Tongue (tissue), 2 donors: ENCODE data around the gene SUDS3. TPM values are rescaled to one million over a fixed set of nuclear protein-coding genes. Genes with fewer than 3 reads are reported as not detected.
"Not testable (repeated sequence)": the region's sequence is repeated elsewhere in the genome, so short reads cannot be mapped to it uniquely, and the experiment has no call there.

Experiments
- DNase-seq: peaks from one replicate; pipeline ENCODE4 v3.0.0-alpha.2; 2015
- total RNA-seq: library from RNA; depleted of rRNA; stranded (reverse); fragments of >200 nt; gene quantifications from one replicate; pipeline ENCODE4 v1.2.3, GENCODE V29; 2014

Gene SUDS3
- 49.7 TPM for total RNA-seq

DNA sequence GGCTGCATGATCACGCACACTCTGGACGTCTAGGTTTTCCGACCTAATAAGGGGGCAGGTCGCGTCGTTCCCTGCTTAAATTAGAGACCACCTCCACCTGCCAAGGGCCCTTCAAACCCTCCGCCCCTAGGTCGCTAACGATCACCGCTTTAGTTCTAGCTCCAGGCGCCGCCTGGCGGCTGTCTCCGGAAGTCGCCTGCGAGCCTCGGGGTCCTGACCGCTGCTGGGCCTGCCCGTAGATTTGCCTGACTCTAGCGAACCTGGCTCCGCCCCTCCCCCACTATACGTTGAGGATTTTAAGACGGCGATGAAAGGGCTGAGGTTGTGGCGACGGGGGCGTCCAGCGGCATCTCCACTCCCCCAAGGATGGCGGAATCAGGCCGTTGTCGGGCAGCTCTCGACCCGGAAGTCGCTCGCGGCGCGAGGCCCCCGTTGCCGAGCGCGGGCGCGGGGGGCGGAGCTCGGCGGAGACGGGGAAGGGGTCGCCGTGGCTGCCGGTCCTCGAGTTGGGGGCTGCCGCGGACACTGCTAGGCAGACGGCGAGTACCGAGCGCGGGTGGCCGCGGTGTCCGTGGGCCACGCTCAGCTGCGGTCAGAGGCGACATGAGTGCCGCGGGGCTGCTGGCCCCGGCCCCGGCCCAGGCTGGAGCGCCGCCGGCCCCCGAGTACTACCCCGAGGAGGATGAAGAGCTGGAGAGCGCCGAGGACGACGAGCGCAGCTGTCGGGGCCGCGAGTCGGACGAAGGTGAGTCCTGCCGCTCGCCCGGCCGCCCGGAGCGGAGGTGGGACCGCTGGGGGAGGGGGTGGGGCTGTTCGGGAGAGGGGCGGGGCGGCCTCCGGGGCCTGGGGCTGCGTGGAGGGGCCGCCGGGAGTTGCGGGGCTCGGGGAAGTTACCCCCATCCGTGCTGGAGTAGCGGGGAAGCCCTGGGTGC, at the start of gene SUDS3:
Gene SUDS3, plus strand, starts transcription at position 467 of the 932 bp plus-strand sequence. Its CDS starts 137 bp downstream, at position 604.
- DNase-seq = peak; percentile 95

GRCh38 chr12:118326991-118327390, 49.4 kb upstream of the SUDS3 start:
- no peak for DNase-seq

DNA sequence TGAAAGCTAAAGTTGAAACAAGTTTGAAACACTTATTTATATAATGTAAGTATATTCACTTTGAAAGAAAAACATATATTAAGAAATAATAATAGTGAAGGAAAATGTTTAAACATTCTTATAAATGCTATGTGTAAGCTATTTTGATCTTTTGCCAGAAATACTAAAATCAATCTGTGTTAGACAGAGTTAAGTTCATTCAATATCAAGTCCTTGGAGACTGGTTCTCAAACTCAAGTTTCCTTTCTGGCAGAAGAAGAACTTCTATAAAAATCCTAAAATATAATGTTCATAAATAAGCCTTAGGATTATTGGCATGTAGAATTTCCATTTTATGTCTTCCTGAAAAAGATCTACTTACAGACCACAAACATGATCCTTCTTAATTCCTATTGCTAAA, 49.0 kb upstream of the SUDS3 start:
- no peak for DNase-seq

DNA sequence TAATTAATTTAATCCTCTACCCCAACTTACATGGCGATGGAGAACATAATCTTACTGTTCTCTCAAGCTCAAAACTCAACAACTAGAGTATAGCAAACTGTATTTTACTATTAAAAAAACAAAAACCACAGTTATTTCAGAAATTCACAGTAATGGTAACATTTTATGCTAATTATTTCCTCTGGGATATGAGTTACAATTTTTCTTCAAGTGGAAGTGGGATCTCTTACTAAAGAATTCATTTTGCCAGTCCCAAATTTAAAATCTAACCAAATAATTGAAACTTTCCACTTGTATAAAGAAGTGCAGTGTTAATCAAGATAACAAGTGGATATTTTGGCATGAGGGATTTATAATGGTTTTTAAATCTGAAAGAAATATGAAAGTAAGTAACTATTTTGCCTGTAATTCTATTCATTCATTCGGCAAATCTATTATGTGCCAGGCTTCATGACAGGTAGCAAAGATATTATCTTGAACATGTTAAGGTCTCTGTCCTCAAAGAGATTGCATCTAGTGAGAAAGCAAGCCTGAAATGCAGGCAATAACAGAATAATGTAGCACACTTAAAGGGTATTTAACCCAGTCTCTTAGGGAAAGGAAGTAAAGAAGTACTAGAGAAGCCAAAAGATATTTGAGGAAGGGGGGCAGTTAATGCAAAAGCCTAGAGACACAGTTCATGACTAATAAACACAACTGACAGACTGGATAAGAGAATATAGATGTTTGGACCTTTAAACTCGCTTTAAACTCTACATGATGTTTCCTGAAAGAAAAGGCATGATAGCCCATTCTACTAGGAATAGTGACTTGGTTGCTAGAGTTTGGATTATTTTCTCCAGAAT, 47.6 kb upstream of the SUDS3 start:
- DNase-seq = no peak

- peak; percentile 26 for DNase-seq
Measured at GRCh38 chr12:118330421-118331018, 45.8 kb upstream of the SUDS3 start.

GRCh38 chr12:118332511-118332910, 43.8 kb upstream of the SUDS3 start:
- no peak for DNase-seq

DNA sequence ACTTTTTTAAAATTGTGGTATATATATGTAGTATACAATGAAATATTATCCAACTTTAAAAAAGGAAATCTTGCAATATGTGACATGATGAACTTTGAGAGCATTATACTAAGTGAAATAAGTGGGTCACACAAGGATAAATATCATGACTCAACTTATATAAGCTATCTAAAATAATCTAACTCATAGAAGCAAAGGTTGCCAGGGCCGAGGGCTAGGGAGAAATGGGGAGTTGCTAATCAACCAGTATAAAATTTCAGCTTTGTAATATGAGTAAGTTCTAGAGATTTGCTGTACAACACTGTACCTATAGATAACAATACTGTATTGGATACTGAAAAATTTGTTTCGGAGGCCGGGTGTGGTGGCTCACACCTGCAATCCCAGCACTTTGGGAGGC, 42.1 kb upstream of the SUDS3 start:
- DNase-seq = no peak

DNA sequence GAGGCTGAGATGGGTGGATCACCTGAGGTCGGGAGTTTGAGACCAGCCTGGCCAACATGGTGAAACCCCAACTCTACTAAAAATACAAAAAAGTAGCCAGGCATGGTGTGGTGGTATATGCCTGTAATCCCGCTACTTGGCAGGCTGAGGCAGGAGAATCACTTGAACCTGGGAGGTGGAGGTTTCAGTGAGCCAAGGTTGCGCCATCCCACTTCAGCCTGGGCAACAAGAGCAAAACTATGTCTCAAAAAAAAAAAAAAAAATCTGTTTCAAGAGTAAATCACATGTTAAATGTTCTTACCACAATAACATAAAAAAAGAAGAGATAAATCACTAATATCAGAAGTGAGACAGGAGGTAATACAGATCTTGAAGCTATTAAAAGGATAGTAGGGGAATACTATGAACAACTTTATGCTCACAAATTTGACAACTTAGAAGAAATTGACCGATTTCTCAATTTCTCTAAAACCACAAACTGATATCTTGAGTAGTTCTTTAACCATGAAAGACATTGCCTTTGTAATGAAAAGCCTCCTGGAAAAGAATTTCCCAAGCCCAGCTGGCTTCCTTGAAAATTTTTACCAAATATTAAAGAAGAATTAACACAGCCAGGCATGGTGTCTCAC, 41.3 kb upstream of the SUDS3 start:
- DNase-seq = no peak

GRCh38 chr12:118336123-118336522, 40.2 kb upstream of the SUDS3 start:
- no peak for DNase-seq

GRCh38 chr12:118337194-118337838, 39.0 kb upstream of the SUDS3 start:
- peak; percentile 76 for DNase-seq

DNA sequence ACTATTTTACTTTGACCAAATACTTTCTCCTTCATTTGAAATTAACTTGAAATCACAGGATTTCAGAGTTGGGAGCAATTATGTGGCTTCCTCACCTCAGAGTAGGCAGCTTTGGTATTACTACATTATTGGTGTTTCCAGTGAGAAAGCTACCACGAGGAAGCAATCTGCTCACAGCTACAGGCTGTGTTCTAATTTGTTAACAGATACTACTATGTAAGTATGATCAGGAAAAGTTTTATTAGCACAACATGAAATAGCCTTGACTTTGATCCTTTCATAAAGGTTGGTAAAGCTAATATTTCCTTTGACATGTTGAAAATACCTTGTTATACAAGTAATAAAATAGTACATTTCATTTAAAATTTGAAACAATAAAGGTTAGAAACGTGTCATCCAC, 34.3 kb upstream of the SUDS3 start:
- no peak for DNase-seq

DNA sequence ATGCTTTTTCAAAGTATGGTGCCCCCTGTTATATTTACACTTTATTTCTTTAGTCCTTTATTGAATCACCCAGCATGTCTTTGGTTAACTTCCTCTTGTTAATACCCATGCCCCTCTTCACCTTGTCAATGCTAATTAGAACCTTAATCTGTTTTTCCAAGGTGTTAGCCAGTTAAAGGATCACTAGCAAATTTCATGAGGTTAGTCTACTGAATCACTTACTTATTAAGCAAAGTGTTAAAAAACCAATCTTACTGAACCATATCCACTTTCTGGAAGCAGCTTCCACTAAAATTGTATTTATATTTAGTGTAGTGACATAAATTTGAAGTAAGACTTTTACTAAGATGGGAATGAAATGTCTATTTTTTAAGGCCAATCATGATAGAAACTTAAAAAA, 31.5 kb upstream of the SUDS3 start:
- DNase-seq = no peak

GRCh38 chr12:118345355-118345754, 31.0 kb upstream of the SUDS3 start:
- DNase-seq = no peak

DNA sequence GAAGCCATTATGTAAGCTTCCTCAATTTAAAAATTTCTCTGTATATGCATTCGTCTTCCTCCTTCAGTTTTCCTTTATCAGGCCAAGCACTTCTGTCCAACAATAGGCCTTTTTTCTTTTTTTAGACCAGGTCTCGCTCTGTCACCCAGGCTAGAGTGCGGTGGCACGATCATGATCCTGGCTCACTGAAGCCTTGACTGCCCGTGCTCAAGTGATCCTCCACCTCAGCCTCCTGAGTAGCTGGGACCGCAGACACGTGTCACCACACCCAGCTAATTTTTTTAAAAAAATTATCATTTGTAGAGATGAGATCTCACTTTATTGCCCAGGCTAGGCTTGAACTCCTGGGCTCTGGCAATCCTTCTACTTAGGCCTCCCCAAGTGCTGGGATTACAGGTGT, 29.5 kb upstream of the SUDS3 start:
- DNase-seq = no peak

DNA sequence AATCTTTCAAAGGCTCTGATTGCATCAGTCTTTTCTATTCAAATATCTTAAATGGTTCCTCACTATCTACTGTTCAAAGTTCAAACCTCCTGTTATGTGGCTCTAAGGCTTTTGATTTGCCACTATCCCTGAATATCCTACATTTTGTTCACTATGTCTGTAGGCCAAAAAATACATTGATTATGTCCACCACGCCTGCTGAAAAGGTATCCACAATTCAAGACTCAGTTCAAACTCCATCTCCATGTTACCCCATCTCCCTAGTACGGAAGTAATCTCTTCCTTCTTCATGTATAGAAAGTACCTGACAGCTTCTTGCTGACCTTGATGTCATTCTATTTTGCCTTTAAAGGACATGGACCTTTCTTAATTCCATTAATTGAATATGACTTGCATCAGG, 28.4 kb upstream of the SUDS3 start:
- DNase-seq = no peak

DNA sequence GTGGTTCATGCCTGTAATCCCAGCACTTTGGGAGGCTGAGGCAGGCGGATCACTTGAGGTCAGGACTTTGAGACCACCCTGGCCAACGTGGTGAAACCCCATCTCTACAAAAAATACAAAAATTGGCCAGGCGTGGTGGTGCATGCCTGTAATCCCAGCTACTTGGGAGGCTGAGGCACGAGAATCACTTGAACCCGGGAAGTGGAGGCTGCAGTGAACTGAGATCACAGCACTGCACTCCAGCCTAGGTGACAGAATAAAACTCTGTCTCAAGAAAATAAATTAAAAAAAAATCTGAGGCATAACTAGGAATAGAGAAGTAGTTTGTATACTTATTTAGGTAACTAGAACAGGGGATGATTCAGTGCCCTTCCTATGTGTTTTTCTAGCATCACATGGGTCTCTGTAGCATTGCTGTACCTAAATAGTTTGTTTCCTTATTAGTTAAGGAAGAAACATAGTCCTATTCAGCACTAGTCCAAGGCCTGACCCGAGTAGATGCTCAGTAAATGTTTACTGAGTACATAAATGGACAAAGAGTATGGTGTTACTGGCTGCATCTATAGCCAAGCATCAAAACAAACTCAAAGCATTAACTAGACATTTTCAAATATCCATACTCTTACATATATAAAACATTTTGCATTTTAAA, 25.3 kb upstream of the SUDS3 start:
- DNase-seq = no peak

- DNase-seq = no peak
Measured at GRCh38 chr12:118353721-118354120, 22.6 kb upstream of the SUDS3 start.

DNA sequence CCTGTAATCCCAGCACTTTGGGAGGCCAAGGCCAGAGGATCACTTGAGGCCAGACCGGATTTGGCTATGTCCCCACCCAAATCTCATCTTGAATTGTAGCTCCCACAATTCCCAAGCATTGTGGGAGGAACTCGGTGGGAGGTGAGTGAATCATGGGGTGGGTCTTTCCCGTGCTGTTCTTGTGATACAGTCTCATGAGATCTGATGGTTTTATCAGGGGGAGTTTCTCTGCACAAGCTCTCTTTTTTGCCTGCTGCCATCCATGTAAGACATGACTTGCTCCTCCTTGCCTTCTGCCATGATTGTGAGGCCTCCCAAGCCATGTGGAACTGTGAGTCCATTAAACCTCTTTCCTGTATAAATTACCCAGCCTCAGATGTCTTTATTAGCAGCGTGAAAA, 21.9 kb upstream of the SUDS3 start:
- DNase-seq = not testable (repeated sequence)

- no peak for DNase-seq
Measured at GRCh38 chr12:118354903-118355302, 21.5 kb upstream of the SUDS3 start.

DNA sequence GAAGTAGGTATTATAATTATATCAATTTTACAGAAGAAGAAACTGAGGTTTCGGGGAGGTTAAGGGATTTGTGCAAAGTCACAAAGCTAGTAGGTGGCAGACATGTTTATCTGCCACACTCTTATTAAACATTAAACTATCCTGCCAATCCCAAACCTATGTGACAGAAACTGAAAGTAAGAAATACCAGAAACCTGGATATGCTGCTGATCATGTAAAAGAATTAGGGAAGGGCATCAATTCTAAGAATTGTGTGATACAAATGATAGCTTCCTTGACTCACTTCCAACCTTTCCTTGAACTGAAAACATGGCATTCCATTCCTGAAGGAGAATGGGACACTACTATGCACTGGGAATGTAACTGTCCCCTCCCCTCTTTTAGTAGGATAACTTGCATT, 20.5 kb upstream of the SUDS3 start:
- no peak for DNase-seq

GRCh38 chr12:118356809-118357256, 19.5 kb upstream of the SUDS3 start:
- DNase-seq = peak; percentile 27
